Liver (tissue), 3 donors: ENCODE measurements around the gene UCKL1.

Experiments
- CTCF ChIP-seq: fragments of 150-350 bp; IDR thresholded peaks from 2 replicates; pipeline ENCODE4 v1.5.1; 2017; ENCODE audit warnings: improper control_type of control experiment, low read depth, low read length; ENCODE audit not compliant: missing input control
- SP1 ChIP-seq: IDR thresholded peaks from 2 replicates; pipeline ENCODE4 v1.6.1; 2018; ENCODE audit warnings: antibody characterized with exemption, mild to moderate bottlenecking
- TAF1 ChIP-seq: conservative IDR thresholded peaks from 2 replicates; pipeline ENCODE4 v1.6.1; 2016; ENCODE audit warnings: antibody characterized with exemption, mild to moderate bottlenecking
- donor health status: healthy.
- donor health status: healthy.

DNA sequence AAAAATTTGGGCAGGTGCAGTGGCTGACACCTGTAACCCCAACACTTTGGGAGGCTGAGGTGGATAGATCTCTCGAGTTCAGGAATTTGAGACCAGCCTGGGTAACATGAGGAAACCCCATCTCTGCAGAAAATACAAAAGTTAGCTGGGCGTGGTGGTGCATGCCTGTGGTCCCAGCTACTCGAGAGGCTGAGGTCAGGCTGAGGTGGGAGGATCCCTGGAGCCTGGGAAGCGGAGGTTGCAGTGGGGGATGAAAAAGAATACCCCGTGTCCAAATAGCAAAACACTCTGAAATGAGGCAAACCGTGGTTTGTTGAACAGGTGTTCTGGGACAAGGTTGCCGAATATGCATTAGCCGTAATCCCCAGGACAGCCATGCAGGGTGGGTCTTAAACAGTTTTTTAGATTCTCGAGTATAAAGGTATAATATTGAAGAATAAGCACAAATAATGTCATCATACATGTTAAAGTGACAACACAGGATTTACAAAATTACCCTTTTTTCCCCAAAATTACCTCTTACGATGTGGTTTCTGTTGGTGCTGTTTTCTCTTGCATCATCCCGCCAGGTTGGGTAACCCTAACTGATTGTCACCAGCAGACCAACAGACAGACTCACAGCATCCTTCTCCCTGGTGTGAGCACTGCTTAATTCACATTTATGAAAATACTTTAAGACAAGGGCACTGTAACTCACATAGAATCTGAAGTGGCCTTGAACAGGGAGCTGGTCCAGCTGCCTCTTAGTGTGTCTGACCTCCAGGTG lies 52.2 kb downstream of the UCKL1 start:
- TF ChIP-seq SP1 (no peak), CTCF (no peak), TAF1 (no peak)
